ENCODE results near the gene CLGN. TPM values are rescaled to one million over a fixed set of nuclear protein-coding genes. Genes with fewer than 3 reads are reported as not detected.

The CLGN gene
- total and polyA plus RNA-seq, 2 of the 13 experiments (the other 11 are each of a cell fraction or from before 2014, with no cell fraction given), result 7.2 to 17.0 TPM

DNA sequence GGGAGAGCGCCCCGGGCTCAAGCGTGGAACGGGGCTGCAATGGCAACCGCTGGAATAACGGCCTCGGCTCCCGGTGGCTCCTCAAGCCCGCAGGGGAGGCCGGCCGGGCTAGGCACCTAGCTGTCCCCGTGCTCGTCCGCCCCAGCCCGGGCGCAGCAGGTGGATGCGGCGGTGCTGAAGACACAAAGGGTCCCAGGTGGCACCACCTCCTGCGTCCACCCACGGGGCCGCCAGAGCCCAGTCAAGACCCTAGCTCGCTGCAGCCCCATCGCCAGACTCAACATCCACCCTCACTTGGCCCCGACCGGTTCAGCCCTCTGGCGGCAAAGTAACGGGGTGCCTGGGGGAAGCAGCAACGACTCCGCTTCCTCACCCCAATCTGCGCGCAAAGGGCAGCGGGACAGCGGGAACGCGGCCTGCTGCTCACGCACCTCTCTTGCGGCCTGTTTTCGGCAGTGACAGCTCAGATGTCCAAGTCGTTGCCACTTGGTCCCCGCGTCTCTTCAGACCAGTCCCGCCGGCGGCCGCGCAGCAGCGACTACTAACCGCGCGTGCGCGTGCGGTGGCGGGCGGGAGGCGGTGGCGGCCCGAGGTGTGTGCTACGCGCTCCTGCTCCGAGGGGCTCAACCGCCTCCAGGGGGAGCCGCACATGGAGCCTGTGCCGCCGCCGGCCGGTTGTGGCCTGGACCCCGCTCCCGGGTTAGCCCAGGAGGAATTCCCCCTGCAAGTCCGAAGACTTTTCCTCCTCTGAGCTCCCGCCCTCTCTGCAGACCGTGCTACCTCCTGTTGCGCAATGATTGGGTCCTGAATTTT is at the start of gene CLGN (continued):
- TF ChIP-seq MXD1 (CRISPR knock-in tag; IDR thresholded peaks at IDR 0.05) (peak; percentile 28), ZNF790 (CRISPR knock-in tag; IDR thresholded peaks at IDR 0.05; ENCODE audit: borderline replicate concordance) (peak; percentile 89; the same call in 1 of the 2 replicates), GABPB1 (CRISPR knock-in tag; IDR thresholded peaks at IDR 0.05) (peak; percentile 68; the same call in 1 of the 2 replicates), ZNF496 (CRISPR knock-in tag; IDR thresholded peaks at IDR 0.05; ENCODE audit: insufficient replicate concordance) (no peak), ZNF235 (CRISPR knock-in tag; IDR thresholded peaks at IDR 0.05; ENCODE audit: borderline replicate concordance) (no peak), HMG20A (CRISPR knock-in tag; IDR thresholded peaks at IDR 0.05; ENCODE audit: borderline replicate concordance) (no peak)
- TF ChIP-seq, protein P1, sequence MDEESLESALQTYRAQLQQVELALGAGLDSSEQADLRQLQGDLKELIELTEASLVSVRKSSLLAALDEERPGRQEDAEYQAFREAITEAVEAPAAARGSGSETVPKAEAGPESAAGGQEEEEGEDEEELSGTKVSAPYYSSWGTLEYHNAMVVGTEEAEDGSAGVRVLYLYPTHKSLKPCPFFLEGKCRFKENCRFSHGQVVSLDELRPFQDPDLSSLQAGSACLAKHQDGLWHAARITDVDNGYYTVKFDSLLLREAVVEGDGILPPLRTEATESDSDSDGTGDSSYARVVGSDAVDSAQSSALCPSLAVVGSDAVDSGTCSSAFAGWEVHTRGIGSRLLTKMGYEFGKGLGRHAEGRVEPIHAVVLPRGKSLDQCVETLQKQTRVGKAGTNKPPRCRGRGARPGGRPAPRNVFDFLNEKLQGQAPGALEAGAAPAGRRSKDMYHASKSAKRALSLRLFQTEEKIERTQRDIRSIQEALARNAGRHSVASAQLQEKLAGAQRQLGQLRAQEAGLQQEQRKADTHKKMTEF (CRISPR knock-in tag; IDR thresholded peaks at IDR 0.05), result peak; percentile 74

DNA sequence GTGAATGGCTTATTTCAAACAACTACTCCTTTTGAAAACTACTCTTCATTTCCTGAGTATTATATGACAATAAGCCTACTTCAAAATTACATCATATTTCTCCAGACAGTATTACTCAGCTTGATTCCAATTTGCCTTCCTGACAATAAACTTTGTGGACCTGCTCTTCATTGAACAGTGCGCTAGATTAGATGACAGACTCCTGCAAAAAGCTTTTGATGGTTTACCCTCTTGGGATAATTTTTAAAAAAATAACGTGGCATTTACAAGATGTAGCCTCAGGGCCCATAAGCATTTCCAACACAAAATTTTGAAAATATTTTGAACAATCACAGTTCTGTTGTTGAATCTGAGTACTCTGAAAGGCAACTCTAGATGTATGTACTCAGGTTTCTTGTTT is 44.7 kb upstream of the CLGN start:
- TF ChIP-seq ZNF850 (CRISPR knock-in tag; conservative IDR thresholded peaks at IDR 0.05) (no peak), ZNF274 (CRISPR knock-in tag; IDR thresholded peaks at IDR 0.05) (no peak), ZFP90 (CRISPR knock-in tag; IDR thresholded peaks at IDR 0.05; ENCODE audit: borderline replicate concordance) (no peak), HNRNPL (IDR thresholded peaks at IDR 0.05; ENCODE audit: low read depth, low read length) (no peak), ATF7-NPFF (CRISPR knock-in tag; IDR thresholded peaks at IDR 0.05; ENCODE audit: low read depth) (no peak), GATAD1 (CRISPR knock-in tag; IDR thresholded peaks at IDR 0.05) (no peak)
- Histone ChIP-seq H4K20me1 (ENCODE audit: insufficient read depth, low read length) (no peaks in the 10 kb centered on the region), H2AFZ (ENCODE audit: low read length) (no peak overlapping the region), H3K9me3 (ENCODE audit: low read length) (no peaks in the 10 kb centered on the region), H3K9ac (ENCODE audit: insufficient read depth, low read depth, low read length) (no peak overlapping the region), H3K4me3 (replicated peaks in 1 of 3; ENCODE audit: insufficient read depth in 1 of 3, low read depth in 2 of 3, low read length in 3 of 3) (no peak overlapping the region), H3K4me2 (ENCODE audit: low read depth, low read length) (no peak overlapping the region), H3K36me3 (replicated peaks in 1 of 2; ENCODE audit: control insufficient read depth in 1 of 2, insufficient read depth in 2 of 2, low read length in 2 of 2) (no peaks in the 10 kb centered on the region), H3K27me3 (ENCODE audit: control insufficient read depth in 1 of 2, insufficient read depth in 2 of 2, low read length in 2 of 2) (no peaks in the 10 kb centered on the region), H3K79me2 (ENCODE audit: insufficient read depth, low read length) (no peaks in the 10 kb centered on the region), H3K27ac (ENCODE audit: extremely low read length, insufficient read depth, low read length) (no peak overlapping the region), H3K4me1 (ENCODE audit: insufficient read depth, low read length) (no peaks in the 10 kb centered on the region)
- ChIA-PET CTCF (ENCODE audit: low intra/inter-chr PET ratio, low total read pairs) (no interaction called here), POLR2A (no interaction called here)
- FAIRE-seq (no peak), ATAC-seq (no peak), DNase-seq (ENCODE audit: low spot score) (no peak)
- 13% methylated on average over 2 of the region's 2 CpGs for WGBS (ENCODE audit: low lambda C conversion rate)
- intact Hi-C loops (cut with micrococcal nuclease; ENCODE audit: unreplicated experiment), result no loop called here
- in situ Hi-C loops (cut with HindIII; ENCODE audit: extremely low pct_ligation_motif_present, low pct_unique_long_range_greater_than_20kb), result no loop called here
- BruUV-seq (replicated peaks), result no TSS peak
